Stimulated activated CD4-positive, alpha-beta T cell treated with anti-CD3 and anti-CD28 coated beads, Interleukin-15, amount 100 ng/mL, for 24 hours (primary cell): ENCODE results near the gene CHCHD6.

ENCODE experiments used
- DNase-seq: peaks from one replicate; pipeline ENCODE4 v3.0.0-alpha.2; 2020

The CHCHD6 gene

GRCh38 chr3:126965526-126966080, 261.6 kb downstream of the CHCHD6 start:
- DNase-seq, result no peak

DNA sequence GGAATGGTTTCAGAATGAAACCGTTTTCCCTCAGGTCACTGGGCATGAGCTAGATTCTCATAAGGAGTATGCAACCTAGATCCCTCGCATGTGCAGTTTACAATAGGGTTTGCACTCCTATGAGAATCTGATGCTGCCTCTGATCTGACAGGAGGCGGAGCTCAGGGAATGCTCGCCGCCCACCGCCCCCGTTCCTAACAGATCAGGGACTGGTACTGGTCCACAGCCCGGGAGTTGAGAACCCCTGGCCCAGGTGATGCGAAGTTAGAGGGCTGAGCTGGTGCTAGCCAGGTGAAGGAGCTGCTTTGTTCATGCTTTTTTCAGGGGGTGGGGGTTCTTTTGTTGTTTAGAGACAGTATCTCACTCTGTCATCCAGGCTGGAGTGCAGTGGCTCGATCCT, 263.3 kb downstream of the CHCHD6 start:
- no peak for DNase-seq

DNA sequence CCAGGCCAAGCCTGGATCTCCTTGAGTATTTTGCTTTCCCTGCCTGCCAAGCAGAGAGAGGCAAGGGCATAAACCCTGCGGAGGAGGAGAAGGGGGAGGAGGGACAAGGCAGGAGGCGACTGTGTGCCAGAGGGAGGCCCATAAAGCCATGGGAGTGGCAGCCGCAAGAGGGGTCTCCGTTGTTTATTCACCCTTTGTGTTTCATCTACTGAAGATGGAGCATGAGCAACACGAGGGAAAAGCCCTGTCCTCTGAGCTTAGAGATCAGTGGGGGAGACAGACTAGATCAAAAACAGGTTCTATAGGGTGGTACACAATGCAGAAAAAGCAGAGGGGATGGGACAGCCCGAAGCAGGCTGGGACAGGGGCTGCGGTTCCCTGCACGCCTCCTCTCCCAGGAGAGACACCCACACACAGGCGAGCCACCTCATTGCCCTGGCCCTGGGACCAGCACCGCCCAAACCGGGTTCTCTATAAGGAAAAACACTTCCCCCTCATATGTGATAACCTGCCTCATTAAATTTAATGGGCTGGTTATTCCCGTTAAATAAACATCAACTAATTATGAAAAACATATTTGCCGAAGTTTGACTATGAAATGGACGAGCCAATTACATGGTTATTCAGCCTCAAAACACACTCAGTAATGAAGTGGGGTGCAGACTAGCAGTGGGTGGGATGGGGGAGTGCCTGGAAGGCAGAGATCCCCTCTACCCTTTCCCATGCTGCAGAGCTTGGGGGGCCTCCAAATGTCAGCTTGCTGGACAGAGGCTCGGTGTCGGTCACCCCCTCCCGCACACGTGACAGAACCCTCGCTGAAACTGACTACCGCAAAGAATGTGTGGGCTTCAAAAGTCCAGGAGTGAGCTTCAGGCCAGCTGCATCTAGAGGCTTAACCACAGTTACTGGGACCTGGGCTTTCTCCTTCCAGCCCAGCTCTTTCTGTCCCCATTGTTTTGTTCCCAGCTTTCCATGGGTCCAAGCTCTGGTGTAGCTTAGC, 264.7 kb downstream of the CHCHD6 start:
- DNase-seq, result no peak

DNA sequence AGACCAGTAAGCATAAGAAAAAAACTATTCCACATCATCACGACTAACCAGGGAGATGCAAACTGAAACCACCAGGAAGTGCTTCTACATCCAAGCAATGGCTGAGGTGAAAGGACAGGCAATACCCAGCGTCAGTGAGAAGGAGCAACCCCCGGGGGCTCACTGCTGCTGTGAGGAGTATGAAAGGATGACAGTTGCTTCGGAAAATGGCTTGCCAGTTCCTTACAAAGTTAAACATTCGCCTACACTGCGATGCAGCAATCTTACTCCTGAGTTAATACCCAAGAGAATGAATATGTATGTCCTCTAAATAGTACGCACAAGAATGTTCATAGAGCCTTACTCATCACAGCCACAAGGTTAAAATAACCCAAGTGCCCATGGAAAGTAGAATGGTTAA, 265.5 kb downstream of the CHCHD6 start:
- DNase-seq, result no peak

DNA sequence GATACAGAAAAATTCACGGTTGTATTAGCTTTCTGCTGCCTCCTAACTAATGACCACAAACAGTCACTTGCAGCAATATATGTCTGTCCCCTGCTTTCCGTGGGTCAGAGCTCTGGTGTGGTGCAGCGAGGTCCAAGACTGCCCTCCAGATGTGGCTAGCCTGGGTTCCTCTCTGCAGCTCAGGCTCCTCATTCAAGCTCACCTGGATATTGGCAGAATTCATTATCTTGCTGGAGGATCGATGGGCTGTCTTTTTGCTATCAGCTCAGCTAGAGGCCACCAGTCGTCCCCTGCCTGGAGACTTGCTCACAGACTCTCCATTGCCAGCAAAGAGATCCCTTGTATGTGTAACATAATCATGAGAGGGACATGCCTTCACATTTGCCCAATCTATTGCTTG, 266.1 kb downstream of the CHCHD6 start:
- no peak for DNase-seq

- DNase-seq, result no peak
Observed at GRCh38 chr3:126970921-126971320, 266.9 kb downstream of the CHCHD6 start.

GRCh38 chr3:126971891-126972351, 267.9 kb downstream of the CHCHD6 start:
- DNase-seq, result no peak

- no peak for DNase-seq
Observed at GRCh38 chr3:126972866-126973265, 268.8 kb downstream of the CHCHD6 start.

DNA sequence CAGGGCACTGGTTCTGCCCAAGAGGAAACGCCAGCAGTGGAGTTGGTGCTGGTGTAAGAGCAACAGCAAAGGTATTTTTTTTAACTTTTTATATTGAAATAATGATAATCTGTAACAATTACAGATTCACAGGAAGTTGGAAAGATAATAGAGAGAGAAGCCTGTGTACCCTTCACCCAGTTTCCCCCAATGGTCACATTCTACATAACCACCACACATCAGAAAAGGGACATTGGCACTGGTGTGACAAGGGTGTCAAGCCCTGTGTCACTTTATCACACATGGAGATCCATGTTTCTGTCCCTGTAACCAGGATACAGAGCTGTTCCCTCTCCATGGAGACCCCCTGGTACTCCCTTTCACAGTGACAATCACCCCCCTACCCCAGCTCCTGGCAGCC, 269.8 kb downstream of the CHCHD6 start:
- DNase-seq, result no peak

GRCh38 chr3:126974756-126975155, 270.7 kb downstream of the CHCHD6 start:
- DNase-seq, result no peak

DNA sequence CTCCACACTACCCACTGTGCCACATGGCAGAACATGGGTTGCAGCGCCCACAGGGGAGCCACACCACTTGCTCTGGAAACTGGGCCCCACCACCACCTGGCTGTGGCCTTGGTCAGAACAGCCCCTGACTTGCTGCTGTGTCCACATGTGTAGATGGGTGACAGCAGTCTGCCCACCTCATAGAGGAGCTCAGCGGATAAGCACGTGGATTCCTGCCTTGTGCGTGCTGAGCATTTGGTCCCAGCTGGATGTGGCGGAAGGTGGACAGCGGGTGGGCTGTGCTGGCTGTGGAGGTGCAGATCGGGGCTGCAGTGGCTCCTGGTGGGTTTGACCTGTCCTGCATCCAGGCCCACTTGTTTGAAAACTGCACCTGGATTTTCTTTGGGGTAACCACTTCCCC, 272.9 kb downstream of the CHCHD6 start:
- DNase-seq, result no peak

GRCh38 chr3:126977821-126978220, 273.8 kb downstream of the CHCHD6 start:
- no peak for DNase-seq

- DNase-seq, result no peak
Observed at GRCh38 chr3:126978291-126978690, 274.3 kb downstream of the CHCHD6 start.

DNA sequence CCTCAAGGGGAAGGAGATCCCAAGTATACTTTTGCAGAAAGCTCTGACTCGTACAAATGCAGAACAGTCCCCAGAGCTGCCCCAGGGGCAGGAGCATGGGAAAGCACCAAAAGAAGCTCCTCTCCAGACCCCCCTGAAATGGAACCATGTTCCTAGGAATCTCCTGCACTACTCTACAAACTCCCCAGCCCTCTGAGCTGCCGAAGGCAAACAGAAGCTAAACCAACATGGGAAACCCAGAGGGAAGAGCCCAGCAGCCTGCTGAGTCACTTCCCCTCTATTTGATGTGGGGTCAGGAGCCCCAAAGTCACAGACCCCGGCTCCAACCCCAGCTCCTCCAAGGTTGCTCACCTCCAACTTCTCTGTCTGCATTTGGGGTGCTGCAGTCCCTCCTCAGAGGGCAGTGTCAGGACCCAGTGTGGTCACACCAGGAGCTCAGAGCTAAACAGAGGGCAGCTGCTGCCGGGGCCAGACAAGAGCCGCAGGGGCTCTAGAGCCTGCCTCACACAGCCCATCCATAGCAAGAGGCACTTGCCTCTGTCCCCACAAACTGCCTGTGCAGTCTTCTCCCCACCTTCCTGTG, 275.1 kb downstream of the CHCHD6 start:
- no peak for DNase-seq

GRCh38 chr3:126980266-126980811, 276.3 kb downstream of the CHCHD6 start:
- no peak for DNase-seq

GRCh38 chr3:126982126-126982470, 278.1 kb downstream of the CHCHD6 start:
- peak; percentile 74 for DNase-seq

GRCh38 chr3:126982471-126983175, 278.6 kb downstream of the CHCHD6 start, which contains the start of gene PLXNA1:
Gene PLXNA1, plus strand, starts transcription at chr3:126983115. Its CDS starts 5,479 bp downstream, at chr3:126988594.
- peak; percentile 87 for DNase-seq

DNA sequence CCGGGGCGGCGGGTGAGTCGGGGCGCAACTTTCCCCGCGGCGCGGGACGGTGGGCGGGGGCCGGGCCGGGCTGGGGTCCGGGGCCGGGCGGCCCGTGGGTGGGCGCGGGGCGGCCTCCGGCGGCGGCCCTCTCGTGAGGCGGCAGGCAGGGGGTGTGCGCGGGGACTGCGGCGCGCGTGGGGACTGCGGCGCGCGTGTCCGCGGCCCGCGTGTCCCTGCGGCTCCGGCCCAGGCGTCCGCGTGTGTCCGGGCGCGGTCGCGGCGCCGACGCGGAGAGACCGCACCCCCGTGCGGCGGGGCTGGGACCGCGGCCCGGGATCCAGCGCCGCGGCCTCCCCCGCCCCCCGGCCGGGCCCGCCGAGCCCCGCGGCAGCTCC, 279.2 kb downstream of the CHCHD6 start:
- peak; percentile 19 for DNase-seq

- DNase-seq, result peak; percentile 64
Observed at GRCh38 chr3:126983653-126984390, 279.8 kb downstream of the CHCHD6 start.

GRCh38 chr3:126984391-126985131, 280.5 kb downstream of the CHCHD6 start:
- DNase-seq, result no peak
